Endodermal cell (in vitro differentiated cells): ENCODE data around the gene ST3GAL3. TPM values are rescaled to one million over a fixed set of nuclear protein-coding genes. Genes with fewer than 3 reads are reported as not detected.

Experiments used
- DNase-seq: peaks from one replicate; pipeline ENCODE4 v3.0.0-alpha.2; 2017
- H3K27ac ChIP-seq: 2 replicates; pipeline ENCODE4 v1.5.1; 2013; ENCODE audit warnings: mild to moderate bottlenecking, low read depth, low read length, moderate library complexity
- H3K27me3 ChIP-seq: 2 replicates; pipeline ENCODE4 v1.6.1; 2013; ENCODE audit warnings: mild to moderate bottlenecking, low read length, moderate library complexity; ENCODE audit not compliant: insufficient read depth, control insufficient read depth, poor library complexity, severe bottlenecking
- H3K36me3 ChIP-seq: 2 replicates; pipeline ENCODE4 v1.7.0; 2013; ENCODE audit warnings: mild to moderate bottlenecking, low read length, moderate library complexity; ENCODE audit not compliant: control insufficient read depth, insufficient read depth
- H3K4me1 ChIP-seq: one replicate; pipeline ENCODE4 v1.7.0; 2013; ENCODE audit warnings: low read length; ENCODE audit not compliant: control insufficient read depth, insufficient read depth
- H3K4me3 ChIP-seq: 2 replicates; pipeline ENCODE4 v1.5.1; 2013; ENCODE audit warnings: mild to moderate bottlenecking, low read length, moderate library complexity
- H3K9ac ChIP-seq: 2 replicates; pipeline ENCODE4 v1.6.1; 2013; ENCODE audit warnings: mild to moderate bottlenecking, low read length, moderate library complexity; ENCODE audit not compliant: poor library complexity, severe bottlenecking; ENCODE audit errors: extremely low read depth
- H3K9me3 ChIP-seq: 2 replicates; pipeline ENCODE4 v1.6.1; 2013; ENCODE audit warnings: mild to moderate bottlenecking, low read length, moderate library complexity; ENCODE audit not compliant: control insufficient read depth
- H3K27ac Mint-ChIP-seq: 2 replicates; pipeline ENCODE4 v1.8.0; 2020; ENCODE audit warnings: mixed read lengths
- H3K27me3 Mint-ChIP-seq: 2 replicates; pipeline ENCODE4 v1.8.0; 2021; ENCODE audit warnings: mild to moderate bottlenecking, mixed read lengths; ENCODE audit not compliant: insufficient read depth
- H3K36me3 Mint-ChIP-seq: 2 replicates; pipeline ENCODE4 v1.8.0; 2020; ENCODE audit warnings: low read depth, mixed read lengths
- H3K4me1 Mint-ChIP-seq: 2 replicates; pipeline ENCODE4 v1.8.0; 2020; ENCODE audit warnings: mixed read lengths
- H3K4me3 Mint-ChIP-seq: 2 replicates; pipeline ENCODE4 v1.8.0; 2020; ENCODE audit warnings: mild to moderate bottlenecking, moderate library complexity, mixed read lengths
- H3K9me3 Mint-ChIP-seq: 2 replicates; pipeline ENCODE4 v1.8.0; 2020; ENCODE audit warnings: mild to moderate bottlenecking, mixed read lengths
- WGBS, 2 experiments: methylation state at CpG; one replicate each; pipeline versions ENCODE4 v1.1.5 to v1.1.7; 2013; ENCODE audit warnings: missing lambda C conversion rate in 2 of 2, mixed read lengths in 1 of 2; ENCODE audit not compliant: insufficient coverage in 1 of 2, insufficient read length in 1 of 2; 5-methylcytosine and 5-hydroxymethylcytosine counted together
- total RNA-seq, 2 donors: library from RNA; stranded (reverse); fragmentation: NEBNext Ultra II Directional in 1 of 2; extraction: Animal tissue kit (Norgen Biotek cat#: 25700) in 1 of 2; gene quantifications; 2 replicates in 1 of 2; 3 replicates in 1 of 2; pipeline ENCODE4 v1.2.1, GENCODE V29; 2021
- TF ChIP-seq, protein P1 (sequence below): fragments of 200-600 bp; sonication (generic); conservative IDR thresholded peaks from 2 replicates; pipeline ENCODE4 v1.5.0; 2021; ENCODE audit warnings: antibody characterized with exemption, mild to moderate bottlenecking

Gene ST3GAL3
- total RNA-seq, 2 donors from 2014 or later: 15.5 to 15.9 TPM

DNA sequence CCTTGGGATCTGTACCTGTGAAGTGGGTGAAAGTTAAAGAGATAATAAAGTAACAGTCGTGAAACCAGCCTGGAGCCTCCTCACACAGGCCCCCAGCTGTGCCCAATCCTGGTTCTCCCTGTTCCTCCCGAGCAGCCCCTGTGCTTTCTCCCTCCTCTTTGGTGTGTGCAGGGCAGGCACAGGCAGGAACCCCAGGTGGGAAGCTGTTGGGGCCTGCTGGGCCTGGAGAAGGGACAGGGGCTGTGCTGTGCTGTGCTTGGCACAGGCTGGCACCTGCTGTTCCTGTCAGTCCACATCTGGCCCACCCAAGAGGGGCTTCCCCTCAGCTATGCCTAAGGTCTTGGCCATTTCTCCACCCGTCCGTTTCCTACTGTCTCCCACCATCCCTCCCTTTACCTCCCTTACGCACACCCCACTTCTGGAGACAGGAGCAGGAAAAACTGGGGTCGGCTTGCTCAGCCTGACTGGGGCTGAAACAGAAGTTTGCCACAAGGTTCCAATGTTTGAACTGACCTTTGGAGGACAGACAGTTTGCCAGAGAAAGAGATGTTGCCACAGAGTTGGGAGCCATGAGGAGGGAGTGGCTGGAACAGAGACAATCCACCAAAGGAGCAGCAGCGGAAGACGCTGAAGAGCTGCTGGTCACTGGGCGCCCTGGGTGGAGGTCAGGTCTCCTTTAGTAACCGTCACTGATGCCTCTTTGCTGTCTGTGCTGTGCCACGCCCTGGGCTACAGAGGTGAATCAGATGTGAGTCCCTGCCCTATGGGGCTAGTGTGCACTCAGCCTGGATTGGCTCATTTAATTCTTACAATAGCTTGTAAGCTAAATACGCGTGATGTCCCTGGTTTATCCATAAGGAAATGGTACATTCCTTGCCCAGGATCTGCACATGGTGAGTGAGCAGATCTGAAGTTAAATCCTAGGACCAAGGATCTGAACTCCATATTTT is 207.5 kb downstream of the ST3GAL3 start:
- Histone ChIP-seq H3K9me3 (no peaks in the 10 kb centered on the region), H3K36me3 (no peaks in the 10 kb centered on the region), H3K9ac (no peak overlapping the region), H3K4me1 (peaks cover 20% of the 10 kb centered on the region), H3K4me3 (no peak overlapping the region), H3K27ac (no peak overlapping the region), H3K27me3 (no peaks in the 10 kb centered on the region)
- Mint-ChIP-seq H3K36me3 (no peaks in the 10 kb centered on the region), H3K4me1 (peaks cover 32% of the 10 kb centered on the region), H3K27ac (peak overlapping the region; percentile 13), H3K27me3 (no peaks in the 10 kb centered on the region), H3K4me3 (no peak overlapping the region), H3K9me3 (no peaks in the 10 kb centered on the region)
- WGBS, 2 experiments: 91 to 98% methylated on average over 8 to 13 of the region's 13 CpGs
- TF ChIP-seq, protein P1, sequence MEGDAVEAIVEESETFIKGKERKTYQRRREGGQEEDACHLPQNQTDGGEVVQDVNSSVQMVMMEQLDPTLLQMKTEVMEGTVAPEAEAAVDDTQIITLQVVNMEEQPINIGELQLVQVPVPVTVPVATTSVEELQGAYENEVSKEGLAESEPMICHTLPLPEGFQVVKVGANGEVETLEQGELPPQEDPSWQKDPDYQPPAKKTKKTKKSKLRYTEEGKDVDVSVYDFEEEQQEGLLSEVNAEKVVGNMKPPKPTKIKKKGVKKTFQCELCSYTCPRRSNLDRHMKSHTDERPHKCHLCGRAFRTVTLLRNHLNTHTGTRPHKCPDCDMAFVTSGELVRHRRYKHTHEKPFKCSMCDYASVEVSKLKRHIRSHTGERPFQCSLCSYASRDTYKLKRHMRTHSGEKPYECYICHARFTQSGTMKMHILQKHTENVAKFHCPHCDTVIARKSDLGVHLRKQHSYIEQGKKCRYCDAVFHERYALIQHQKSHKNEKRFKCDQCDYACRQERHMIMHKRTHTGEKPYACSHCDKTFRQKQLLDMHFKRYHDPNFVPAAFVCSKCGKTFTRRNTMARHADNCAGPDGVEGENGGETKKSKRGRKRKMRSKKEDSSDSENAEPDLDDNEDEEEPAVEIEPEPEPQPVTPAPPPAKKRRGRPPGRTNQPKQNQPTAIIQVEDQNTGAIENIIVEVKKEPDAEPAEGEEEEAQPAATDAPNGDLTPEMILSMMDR: no peak
- no peak for DNase-seq

DNA sequence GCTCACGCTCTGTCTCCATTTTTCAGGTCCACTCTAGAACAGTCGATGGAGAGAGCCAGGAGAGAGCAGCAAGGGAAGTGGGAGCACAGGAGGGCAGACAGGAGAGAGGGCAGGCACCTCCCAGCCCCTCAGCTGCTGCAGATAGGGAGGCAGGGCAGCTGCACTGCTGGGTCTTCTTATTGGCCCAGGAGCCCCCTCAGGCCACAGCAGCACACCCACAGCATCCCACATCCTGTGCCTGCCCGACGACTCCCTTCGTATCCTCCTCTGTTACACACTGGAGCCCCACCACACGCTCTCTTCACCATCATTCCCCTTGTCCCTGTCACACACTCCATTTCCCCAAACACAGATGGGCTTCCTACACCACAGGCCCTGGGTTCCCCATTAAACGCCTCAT is 212.6 kb downstream of the ST3GAL3 start:
- WGBS, 2 experiments: 79 to 85% methylated on average over 6 to 7 of the region's 7 CpGs
- H3K4me1 ChIP-seq: no peaks in the 10 kb centered on the region
- no peak overlapping the region for H3K27ac Mint-ChIP-seq
- peaks cover 3% of the 10 kb centered on the region for H3K27me3 Mint-ChIP-seq
- H3K4me1 Mint-ChIP-seq: peaks cover 1% of the 10 kb centered on the region
- no peaks in the 10 kb centered on the region for H3K36me3 Mint-ChIP-seq
- TF ChIP-seq, protein P1: no peak
- no peaks in the 10 kb centered on the region for H3K9me3 Mint-ChIP-seq
- no peaks in the 10 kb centered on the region for H3K9me3 ChIP-seq
- H3K9ac ChIP-seq: no peak overlapping the region
- H3K36me3 ChIP-seq: no peaks in the 10 kb centered on the region
- no peak overlapping the region for H3K4me3 Mint-ChIP-seq
- DNase-seq: no peak
- no peak overlapping the region for H3K27ac ChIP-seq
- H3K27me3 ChIP-seq: no peaks in the 10 kb centered on the region
- H3K4me3 ChIP-seq: no peak overlapping the region

DNA sequence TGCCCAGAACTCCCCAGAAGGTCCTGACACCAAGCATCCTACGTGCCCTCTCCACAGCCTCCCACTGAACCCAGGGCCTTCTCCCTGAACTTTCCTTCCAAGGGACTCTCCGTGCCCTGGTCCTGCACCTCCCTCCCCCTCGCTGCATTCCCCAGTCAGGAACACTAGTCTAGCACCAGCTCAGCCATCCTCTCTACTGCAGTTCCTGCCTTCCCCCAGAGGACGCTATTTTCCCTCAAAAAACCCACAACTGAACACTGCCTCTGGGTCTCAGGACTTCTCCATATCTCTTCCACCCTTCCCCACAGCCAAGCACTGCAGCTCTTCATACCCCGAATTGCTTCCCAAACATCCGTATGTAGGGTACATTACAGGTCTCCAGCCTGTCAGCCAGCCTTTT is 213.7 kb downstream of the ST3GAL3 start:
- TF ChIP-seq, protein P1: peak; percentile 49
- H3K4me3 ChIP-seq: no peak overlapping the region
- Mint-ChIP-seq H3K27me3 (peaks cover 3% of the 10 kb centered on the region), H3K4me1 (no peaks in the 10 kb centered on the region), H3K4me3 (no peak overlapping the region), H3K9me3 (no peaks in the 10 kb centered on the region), H3K36me3 (peaks cover 5% of the 10 kb centered on the region), H3K27ac (no peak overlapping the region)
- no peaks in the 10 kb centered on the region for H3K4me1 ChIP-seq
- no peaks in the 10 kb centered on the region for H3K9me3 ChIP-seq
- H3K36me3 ChIP-seq: no peaks in the 10 kb centered on the region
- no peaks in the 10 kb centered on the region for H3K27me3 ChIP-seq
- WGBS, 2 experiments: 87 to 88% methylated on average over 4 to 6 of the region's 6 CpGs
- DNase-seq: no peak
- no peak overlapping the region for H3K27ac ChIP-seq
- no peak overlapping the region for H3K9ac ChIP-seq
